Esophagus squamous epithelium (tissue), 4 donors: Measurements from ENCODE around the gene RCL1.

Source experiments
- POLR2A ChIP-seq, 4 donors: fragments of 450-650 bp; IDR thresholded peaks; one replicate each; pipeline ENCODE4 v1.6.1; 2017; ENCODE audit warnings: antibody characterized with exemption in 4 of 4, mild to moderate bottlenecking in 4 of 4, moderate library complexity in 3 of 4
- TF ChIP-seq, protein P1 (sequence below), 6 experiments: fragments of 450-650 bp in 4 of 6; fragments of 200-600 bp in 2 of 6; sonication (generic) in 2 of 6; IDR thresholded peaks; one replicate each; pipeline ENCODE4 v1.5.1; 2016 to 2019; ENCODE audit warnings: antibody characterized with exemption in 6 of 6, mild to moderate bottlenecking in 4 of 6, moderate library complexity in 4 of 6

DNA sequence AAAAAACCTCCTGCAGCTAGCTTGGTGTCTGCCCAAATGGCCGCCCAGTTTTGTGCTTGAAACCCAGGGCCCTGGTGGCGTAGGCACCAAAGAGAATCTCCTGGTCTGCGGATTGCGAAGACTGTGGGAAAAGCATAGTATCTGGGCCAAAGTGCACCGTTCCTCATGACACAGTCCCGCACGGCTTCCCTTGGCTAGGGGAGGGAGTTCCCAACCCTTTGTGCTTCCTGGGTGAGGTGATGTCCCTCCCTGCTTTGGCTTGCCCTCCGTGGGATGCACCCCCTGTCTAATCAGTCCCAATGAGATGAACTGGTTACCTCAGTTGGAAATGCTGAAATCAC, 109.4 kb downstream of the RCL1 start:
- TF ChIP-seq, protein P1, sequence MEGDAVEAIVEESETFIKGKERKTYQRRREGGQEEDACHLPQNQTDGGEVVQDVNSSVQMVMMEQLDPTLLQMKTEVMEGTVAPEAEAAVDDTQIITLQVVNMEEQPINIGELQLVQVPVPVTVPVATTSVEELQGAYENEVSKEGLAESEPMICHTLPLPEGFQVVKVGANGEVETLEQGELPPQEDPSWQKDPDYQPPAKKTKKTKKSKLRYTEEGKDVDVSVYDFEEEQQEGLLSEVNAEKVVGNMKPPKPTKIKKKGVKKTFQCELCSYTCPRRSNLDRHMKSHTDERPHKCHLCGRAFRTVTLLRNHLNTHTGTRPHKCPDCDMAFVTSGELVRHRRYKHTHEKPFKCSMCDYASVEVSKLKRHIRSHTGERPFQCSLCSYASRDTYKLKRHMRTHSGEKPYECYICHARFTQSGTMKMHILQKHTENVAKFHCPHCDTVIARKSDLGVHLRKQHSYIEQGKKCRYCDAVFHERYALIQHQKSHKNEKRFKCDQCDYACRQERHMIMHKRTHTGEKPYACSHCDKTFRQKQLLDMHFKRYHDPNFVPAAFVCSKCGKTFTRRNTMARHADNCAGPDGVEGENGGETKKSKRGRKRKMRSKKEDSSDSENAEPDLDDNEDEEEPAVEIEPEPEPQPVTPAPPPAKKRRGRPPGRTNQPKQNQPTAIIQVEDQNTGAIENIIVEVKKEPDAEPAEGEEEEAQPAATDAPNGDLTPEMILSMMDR (IDR thresholded peaks at IDR 0.05): no peak
- no peak for TF ChIP-seq POLR2A (IDR thresholded peaks at IDR 0.05)
